ENCODE data around the gene POC1A.
"Not testable (repeated sequence)": the region's sequence is repeated elsewhere in the genome, so short reads cannot be mapped to it uniquely, and the experiment has no call there.

The POC1A gene

DNA sequence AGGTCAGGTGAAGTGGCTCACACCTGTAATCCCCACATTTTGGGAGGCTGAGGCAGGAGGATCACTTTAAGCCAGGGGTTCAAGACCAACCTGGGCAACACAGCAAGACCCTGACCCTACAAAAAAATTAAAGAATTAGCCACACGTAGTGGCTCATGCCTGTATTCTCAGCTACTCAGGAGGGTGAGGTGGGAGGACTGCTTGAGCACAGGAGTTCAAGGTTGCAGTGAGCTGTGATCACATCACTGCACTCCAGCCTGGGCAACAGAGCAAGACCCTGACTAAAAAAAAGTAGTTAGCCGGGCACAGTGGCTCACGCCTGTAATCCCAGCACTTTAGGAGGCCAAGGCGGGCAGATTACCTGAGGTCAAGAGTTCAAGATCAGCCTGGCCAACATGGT is 2.2 kb downstream of the POC1A start:
- not testable (repeated sequence) for ATAC-seq, DNase-seq

DNA sequence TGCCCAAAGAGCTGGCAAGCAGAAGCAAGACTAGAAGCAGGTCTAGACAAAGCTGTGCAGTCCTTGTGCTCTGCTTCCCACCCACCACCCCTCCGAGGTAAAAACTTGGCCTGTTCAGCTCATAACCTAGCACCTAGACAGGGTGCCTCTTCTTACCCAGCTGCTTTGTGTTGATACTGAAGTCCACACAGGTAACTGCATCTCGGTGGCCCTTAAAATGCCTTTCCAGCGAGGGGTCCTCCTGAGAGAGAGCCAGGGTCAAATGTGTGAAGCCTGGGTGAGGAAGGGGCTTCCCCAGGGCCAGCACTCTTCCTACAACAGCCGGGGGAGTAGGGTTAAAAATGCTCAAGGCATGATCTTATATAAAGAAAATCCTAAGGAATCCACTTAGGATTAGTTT is 3.4 kb downstream of the POC1A start:
- DNase-seq = no peak
- ATAC-seq = no peak

DNA sequence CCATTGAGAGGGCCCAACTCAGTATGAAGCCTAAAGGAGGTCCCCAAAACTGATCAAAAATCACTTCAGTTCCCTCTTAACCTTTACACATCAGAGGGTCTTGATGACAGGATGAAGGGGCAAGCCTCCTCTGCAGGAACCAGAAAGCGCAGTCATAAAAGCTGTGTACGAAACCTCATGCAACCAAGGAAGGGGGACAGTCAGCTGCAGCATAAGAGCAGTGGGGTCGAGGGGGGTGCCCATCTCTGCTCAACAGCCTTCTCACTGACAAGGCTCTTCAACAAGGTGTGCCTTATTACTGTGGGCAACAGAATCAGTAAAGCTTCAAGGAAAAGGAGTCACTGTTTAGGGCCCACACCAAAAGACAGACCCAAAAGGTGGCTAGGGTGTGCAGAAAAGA is 3.9 kb downstream of the POC1A start:
- ATAC-seq (no peak), DNase-seq (no peak)

DNA sequence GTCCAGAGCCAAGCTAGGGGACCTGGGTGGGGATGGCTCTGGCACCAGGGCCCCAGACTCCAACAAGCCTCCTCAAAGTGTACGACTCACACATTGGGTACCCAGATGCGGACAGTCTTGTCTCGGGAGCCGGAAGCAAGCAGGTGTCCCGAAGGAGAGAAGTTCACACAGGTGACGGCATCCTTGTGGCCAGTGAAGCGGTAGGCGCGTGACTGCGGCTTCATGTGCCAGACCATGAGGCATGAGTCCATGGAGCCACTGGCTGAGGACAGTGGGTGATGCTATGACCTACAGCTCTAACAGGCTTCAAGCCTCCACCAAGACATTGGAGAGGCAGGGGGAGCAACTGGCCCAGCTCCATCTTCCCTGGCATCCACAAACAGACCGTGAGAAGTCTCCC is 4.5 kb downstream of the POC1A start:
- DNase-seq = no peak
- no peak for ATAC-seq

DNA sequence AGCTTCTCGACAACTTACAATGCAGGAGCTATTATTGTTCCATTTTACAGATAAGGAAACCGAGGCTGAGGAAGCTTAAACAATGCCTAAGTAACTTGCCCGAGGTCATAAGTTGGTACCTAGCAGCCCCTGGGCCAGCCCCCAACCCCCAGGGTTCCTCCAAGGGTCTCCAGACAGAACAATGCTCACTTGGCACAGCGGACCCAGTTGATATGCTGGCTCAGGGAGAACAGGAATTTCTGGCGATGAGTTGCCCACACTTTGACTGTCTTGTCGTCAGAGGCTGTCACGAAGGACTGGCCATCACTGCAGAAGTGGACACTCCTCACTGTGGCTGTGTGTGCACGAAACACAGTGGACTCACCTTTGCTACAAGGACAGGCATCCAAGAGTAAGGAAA is 5.2 kb downstream of the POC1A start:
- no peak for ATAC-seq

DNA sequence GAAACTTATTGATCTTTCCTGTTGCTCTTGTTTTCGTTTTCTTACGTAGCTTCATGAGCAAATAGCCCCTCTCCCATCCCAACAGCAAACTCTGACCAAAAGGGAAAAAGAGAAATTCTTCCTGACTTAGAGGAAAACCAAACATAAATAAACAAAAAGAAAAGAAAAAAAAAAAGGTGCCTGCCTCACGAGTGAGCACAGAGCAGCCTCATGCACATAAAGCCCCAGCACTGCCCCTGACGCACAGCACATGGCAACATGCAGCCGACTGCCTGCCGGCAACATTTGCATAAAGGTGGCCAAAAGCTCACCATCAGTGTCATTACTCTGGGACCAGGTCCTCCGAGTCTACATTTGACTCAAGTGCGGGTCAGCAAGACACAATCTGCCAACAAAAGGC is 6.4 kb downstream of the POC1A start:
- DNase-seq (no peak), ATAC-seq (no peak)

More for the DNA sequence above, 5.2 kb downstream of the POC1A start:
- DNase-seq = no peak

DNA sequence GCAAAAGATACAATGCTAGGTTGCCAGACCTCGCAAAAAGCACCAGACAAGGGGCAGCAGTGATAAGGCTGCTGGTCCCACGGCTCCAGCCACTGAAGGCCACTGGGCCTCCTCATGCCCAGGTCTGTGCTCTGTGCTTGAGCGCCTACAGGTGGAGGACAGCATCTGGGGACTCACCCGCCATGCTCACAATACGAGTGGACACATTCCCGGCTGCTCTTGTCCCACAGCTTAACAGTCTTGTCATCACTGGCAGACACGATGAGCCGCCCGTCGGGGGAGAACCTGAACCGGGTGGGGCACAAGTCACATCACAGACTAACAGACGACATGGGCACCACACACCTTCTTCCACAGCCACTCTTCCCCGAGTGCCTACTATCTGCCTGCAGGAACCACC is 7.4 kb downstream of the POC1A start:
- DNase-seq (no peak), ATAC-seq (no peak)

DNA sequence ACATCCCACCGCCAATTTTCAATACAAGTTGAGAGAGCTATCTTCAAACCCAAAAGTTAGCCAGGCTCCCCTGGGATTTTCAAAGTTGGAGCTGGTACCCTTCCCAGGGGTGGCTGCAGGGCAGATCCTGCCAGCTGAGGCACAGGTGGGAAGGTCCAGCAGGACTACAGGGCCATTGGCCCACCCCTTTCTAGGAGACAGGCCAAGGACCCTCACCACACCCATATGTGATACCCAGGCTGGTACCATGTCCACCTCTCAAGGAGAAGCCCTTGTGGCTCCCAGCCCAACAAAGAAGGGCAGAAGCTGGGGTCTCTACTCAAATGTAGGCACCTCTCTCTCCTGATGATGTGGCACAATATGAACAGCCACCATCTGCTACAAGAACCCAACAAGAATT is 8.0 kb downstream of the POC1A start:
- DNase-seq (no peak), ATAC-seq (no peak)

DNA sequence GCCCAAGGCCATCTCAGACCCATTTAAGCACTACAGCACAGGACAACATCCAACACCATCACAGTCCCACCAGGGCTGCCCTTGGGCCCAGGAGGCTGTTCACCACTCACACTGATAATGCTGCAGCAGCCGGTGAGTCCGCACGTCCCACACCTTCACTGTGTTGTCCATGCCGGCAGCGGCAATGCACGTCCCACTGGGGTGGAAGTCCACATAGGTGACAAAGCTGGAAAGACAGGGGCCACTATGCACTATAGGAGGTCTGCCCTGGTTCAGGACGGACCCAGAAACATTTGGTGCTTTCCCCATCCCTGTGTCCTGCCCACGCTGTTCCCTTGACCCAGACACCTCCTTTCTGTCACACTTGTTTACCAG is 8.5 kb downstream of the POC1A start:
- ATAC-seq (no peak), DNase-seq (no peak)

DNA sequence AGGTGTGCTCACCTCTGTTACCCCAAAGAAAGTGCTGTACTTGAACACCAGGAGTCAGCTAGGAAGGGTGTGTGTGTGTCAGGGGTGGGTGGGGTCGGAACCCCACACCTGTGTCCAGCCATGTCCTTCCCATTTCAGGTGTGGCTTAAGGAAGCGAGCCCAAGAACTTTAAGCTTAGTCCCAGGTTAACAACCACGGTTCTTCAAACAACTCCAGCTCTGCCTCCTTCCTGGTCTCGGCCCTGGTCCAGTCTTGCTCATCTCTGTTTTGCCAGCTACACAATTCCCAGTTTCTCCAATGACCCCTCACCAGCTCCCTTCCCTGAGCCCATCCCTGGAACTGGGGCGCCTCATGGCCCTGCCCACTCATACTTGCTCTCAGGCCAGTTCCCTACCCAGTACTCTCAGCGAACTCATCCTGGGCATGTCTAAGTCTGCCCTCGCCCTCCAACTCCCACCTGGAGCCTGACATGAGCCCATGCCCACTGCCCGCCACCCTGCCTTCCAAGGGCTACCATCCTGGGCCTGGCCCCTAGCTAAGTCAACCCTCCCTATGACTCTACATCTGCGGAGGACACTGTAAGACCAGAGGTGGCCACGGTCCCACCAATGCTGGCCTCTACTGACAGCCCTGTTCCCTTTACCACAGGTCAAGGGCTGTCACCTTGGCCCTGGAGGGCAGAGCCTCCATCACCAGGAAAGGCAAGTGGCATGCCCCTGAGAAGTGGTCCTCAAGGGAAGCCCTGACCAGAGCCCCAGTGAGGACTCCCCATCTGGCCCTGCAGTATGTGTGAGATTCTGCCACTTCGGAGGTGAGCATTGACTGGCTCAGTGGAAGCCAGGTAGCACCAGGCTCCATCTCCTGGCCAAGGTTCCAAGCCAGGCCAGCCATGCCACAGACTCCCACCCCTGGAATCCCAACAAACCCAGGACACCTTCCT is 9.2 kb downstream of the POC1A start:
- DNase-seq (no peak), ATAC-seq (no peak)

DNA sequence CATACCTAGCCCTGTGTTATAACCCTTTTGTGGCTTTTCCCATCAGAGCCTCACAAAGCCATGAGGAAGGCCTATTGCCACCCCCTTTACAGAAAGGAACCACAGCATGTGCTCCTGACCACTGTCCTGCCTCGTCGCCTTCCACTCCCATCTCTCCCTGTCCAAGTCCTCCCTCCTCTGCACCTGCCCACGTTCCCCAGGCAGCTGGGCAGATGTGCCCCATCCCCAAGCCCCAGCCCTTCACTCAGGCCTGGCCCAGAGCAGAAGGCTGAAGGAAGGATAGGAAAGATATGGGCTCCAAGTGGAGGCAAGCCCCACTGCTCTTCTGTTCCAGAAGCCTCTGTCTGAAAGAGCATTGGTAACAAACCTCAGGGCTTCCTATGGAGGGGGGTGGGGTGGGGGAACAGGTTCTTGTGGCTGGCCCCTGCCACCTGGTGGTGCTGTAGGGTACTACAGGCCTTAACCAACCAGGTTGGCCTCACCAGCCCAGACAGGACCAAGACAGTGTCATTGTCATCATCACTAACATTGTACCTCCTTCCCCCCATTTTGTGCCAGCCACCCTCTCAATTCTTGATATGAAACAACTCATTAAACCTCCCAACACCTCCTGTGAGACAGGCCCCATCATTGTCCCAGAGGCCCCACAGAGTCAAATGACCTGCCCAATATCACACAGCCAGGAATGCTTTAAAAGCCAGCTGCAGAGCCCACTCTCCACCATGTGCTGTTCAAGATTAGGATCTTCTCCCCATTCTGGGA is 10.0 kb downstream of the POC1A start:
- DNase-seq (peak; percentile 87), ATAC-seq (peak; percentile 68)

DNA sequence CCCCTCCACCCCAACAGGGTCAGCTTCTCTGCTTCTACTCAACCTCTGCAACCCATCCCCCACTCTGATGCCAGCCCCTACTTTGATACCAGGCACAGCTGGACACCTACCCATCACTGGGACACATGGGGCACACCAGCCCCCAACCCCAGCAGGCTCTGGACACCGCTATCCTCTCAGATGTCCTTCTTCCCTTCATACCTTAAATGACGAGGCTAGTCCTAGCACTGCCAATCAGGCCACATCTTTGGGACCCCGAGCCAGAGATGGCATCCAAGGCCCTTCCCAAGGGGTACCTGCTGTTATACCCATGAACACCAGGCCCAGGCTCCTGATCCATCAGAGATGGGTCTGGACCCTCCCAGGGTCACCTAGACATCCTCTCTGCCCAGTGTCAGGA is 10.6 kb downstream of the POC1A start:
- DNase-seq (no peak), ATAC-seq (no peak)

DNA sequence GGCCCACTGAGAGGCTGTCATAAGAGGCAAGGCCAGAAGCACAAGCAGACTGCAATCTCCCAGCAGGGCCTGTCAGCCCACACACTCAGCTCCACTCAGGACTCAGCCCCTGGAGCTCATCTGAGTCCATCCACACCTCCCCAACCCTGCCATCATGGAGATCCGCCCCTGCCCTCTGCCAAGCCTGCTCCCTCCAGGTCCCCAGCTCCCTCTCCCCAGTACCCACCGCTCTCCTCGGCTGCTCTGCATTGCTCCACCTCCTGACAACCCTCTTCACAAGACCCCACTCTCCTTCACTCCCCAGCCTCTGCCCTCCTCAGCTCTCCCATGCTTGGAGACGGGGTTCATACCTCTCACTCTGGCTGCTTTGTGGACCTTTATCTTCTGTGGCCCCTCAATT is 11.1 kb downstream of the POC1A start:
- ATAC-seq (no peak), DNase-seq (no peak)

DNA sequence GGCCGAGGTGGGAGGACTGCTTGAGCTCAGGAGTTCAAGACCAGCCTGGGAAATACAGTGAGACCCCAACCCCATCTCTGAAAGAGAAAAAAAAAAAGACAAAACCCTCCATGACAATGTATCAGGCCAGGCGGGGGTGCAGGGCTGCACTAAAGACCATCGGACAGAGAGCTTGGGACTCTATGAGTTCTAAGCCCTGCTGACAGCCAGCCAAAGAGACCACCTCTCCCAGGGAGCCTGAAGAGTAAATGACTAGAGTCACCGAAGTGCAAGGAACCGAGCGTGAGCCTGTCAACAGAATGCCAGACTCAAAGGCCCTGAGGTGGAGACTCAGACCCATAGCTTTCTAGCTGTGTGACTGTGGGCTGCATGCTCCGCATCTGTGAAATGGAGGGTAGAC is 12.5 kb downstream of the POC1A start:
- ATAC-seq = no peak
- no peak for DNase-seq

DNA sequence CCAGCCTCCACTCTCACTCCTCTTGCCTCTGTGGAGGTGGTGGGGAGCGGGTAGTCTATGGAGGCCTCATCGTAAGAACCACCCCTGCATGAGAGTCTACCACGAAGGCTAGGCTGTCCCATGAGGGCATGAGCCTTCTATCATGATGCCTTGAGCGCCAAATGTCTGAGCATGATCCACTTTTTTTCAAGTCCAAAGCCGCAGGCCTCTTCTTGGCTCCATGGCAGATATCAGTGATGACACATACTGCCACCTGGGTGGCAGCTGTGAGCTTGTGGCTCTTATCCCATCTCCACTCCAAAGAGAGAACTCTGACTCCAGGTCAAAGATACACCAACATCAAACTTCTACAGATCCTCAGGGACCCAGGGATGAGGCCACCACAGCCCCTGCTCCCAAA is 13.5 kb downstream of the POC1A start:
- ATAC-seq (no peak), DNase-seq (no peak)

DNA sequence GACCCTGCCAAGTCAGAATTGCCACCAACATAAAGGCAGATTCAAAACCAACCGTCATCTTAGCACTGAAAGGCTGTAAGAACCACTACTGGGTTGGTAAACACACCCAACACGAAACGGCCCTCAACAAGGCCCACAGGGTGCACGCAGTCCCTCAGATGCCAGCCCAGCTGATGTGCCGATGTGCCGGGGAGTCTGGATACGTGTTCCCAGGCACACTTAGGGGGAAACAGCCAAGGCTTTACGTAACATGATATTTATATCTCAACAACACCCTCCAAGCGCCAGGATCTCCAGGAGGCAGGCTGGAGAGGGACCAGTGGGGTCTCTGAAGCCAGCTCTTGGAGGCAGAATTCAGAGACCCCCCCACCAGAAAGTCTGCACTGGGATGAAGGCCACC is 14.2 kb downstream of the POC1A start:
- DNase-seq (no peak), ATAC-seq (no peak)

DNA sequence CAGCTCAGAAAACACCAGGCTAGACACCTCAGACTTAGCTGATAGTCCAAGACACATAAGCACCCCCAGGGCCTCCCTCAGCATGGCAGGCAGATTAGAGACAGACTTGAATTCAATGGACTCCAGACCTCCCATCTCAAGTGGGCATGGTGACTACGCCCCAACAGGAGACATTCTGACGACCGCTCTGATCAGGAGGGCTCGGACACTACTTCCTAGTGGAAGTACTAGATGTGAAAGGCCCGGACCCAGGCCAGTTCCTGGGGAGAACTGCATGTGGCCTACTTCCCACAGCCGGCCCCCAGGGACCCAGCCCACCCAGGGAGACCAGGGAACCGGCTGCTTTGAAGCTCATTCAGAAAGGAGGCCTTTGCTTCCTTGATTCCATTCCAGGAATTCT is 16.9 kb downstream of the POC1A start:
- ATAC-seq (no peak), DNase-seq (no peak)

DNA sequence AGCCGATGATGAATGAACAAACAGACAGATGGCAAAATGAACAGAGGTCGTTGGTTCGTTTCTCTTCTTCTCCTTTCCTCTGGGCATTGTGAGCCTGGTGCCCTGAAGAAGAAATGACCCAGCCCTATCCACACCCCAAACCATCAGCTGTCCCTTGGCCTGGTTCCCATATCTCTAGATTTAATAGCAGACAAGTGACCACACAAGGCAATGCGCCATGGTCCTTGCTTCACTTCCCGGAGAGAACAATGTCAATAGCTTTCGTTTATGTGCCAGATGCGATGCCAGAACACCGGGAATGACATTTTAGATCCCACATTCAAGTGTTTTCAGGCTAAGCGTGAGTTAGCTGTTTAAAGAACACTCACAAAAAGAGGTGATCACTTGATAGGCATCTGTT is 17.7 kb downstream of the POC1A start:
- DNase-seq (no peak), ATAC-seq (no peak)

DNA sequence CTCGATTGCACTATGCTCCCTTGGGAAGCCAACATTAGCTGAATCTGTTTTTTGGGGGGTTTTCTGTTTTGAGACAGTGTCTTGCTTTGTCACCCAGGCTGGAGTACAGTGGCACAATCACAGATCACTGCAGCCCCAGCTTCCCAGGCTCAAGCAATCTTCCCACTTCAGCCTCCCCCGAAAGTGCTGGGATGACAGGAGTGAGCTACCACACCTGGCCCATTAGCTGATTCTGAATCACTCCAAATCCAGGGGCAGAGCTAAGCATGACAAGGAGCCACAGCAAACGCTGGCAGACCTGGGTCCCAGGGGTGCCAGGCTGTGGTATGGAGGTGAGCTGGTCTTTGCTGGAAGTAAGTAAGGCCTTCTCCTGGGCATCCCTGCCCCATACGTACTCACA is 18.9 kb downstream of the POC1A start:
- no peak for ATAC-seq

DNA sequence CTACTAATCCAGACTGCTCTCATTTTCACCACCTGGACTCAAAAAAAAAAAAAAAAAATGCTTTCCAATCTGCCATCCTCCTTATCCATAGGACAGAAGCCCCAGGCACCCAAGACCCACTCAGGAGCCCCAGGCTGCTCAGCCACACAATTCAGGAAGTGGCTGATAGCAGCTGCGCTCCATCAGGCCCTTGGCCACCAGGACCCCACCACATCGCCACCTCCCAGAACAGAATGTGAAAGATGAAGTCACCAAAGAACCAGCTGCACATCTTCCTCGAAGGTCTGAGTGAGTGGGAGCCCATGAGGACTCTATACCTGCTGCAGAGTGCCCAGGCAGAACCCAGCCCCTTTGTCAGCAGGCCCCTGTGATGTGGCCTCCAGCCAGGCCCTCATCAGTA is 19.5 kb downstream of the POC1A start:
- no peak for ATAC-seq

More for the DNA sequence above, 18.9 kb downstream of the POC1A start:
- no peak for DNase-seq

DNA sequence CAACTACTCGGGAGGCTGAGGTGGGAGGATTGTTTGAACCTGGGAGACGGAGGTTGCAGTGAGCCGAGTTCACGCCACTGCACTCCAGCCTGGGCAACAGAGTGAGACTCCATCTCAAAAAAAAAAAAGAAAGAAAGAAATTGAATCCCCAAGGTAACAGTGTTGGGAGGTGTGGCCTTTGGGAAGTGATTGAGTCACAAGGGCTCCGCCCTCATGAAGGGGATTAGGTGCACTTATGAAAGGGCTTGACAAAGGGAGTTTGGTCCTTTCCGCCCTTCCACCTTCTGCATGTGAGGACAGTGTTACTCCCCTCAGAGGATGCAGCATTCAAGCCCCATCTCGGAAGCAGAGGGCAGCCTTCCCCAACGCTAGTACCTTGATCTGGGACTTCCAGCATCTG is 21.3 kb downstream of the POC1A start:
- ATAC-seq (no peak), DNase-seq (no peak)

More for the DNA sequence above, 19.5 kb downstream of the POC1A start:
- DNase-seq = no peak

DNA sequence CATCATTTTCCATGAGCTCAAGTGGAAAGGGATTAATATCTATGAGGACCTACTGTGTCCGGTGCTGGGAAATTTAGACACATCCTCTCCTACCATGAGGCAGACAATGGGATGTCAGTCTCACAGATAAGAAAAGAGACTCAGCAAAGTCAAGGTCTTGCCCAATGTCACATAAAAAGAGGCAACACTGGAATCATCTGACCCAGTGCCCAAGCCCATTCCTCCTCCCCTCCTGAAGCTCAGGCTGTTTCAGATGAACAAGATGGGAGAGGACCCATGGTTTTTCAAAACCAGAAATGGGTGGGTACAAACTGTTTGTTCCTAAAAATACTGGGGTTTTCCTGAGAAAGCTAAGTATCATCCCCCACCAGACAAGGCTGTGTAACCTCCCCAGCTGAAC is 22.2 kb downstream of the POC1A start:
- ATAC-seq = no peak
- no peak for DNase-seq

DNA sequence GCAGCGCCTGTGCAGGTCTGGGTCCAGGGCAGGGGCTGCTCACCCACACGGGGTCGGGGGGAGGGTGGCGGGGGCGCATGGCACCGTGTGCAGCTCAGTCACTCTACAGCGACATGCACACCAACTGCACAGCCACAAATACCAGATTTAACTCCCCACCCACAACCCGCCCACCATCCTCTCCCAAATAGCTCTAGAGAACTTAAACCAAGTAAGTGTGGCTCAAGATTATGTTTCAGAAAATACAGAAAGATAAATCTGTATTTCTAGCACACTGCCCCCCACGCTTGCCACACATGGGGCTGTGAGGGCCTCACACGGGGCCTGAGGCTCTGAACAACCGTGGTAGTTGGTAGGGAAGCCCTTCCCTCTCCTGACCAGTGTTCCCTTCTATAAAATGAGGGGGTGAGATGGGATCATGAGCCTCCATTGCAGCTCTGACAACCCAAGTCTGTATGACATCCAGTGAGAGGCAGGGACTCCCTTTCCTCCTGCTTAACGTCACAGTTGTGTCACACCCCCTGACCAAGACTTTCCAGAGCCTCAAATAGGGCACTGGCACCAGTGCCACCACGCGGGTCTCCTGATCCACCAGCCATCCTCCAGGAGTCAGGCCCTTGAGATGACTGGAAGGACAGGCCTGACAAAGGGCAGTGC is 23.1 kb downstream of the POC1A start:
- peak; percentile 42 for ATAC-seq

More for the DNA sequence above, 23.1 kb downstream of the POC1A start:
- no peak for DNase-seq

All from stimulated activated naive CD8-positive, alpha-beta T cell treated with anti-CD3 and anti-CD28 coated beads, Interleukin-15, Interleukin-2, amounts not matched to agents 100 U/mL and 50 U/mL, for 24 hours (primary cell).